IPS-20b (cell line): ENCODE results near the gene ZNF322.

ENCODE experiments used
- H3K27ac ChIP-seq: one replicate; pipeline ENCODE4 v1.5.1; 2013; ENCODE audit warnings: low read length
- H3K27me3 ChIP-seq: 2 replicates; pipeline ENCODE4 v1.6.1; 2013; ENCODE audit warnings: mild to moderate bottlenecking, low read length, inconsistent platforms; ENCODE audit not compliant: insufficient read depth
- H3K36me3 ChIP-seq: 2 replicates; pipeline ENCODE4 v1.6.1; 2013; ENCODE audit warnings: low read depth, mild to moderate bottlenecking, inconsistent platforms, low read length, moderate library complexity; ENCODE audit not compliant: insufficient read depth
- H3K4me1 ChIP-seq: 2 replicates; pipeline ENCODE4 v1.6.1; 2013; ENCODE audit warnings: mild to moderate bottlenecking, control low read depth, inconsistent platforms, low read length, moderate library complexity; ENCODE audit not compliant: insufficient read depth
- H3K4me3 ChIP-seq: 2 replicates; pipeline ENCODE4 v1.5.1; 2013; ENCODE audit warnings: mild to moderate bottlenecking, low read length, inconsistent platforms
- H3K9ac ChIP-seq: 2 replicates; pipeline ENCODE4 v1.6.1; 2013; ENCODE audit warnings: low read depth, mild to moderate bottlenecking, inconsistent platforms, low read length, moderate library complexity
- H3K9me3 ChIP-seq: 2 replicates; pipeline ENCODE4 v1.6.1; 2013; ENCODE audit warnings: mild to moderate bottlenecking, low read depth, low read length, inconsistent platforms; ENCODE audit not compliant: insufficient read depth

The ZNF322 gene

GRCh38 chr6:26611599-26611998 lies 47.9 kb downstream of the ZNF322 start:
- H3K4me1 ChIP-seq: no peaks in the 10 kb centered on the region
- H3K9me3 ChIP-seq: peaks cover 3% of the 10 kb centered on the region; the same call in 1 of the 2 replicates
- H3K36me3 ChIP-seq: no peaks in the 10 kb centered on the region
- H3K27ac ChIP-seq: no peak overlapping the region
- no peak overlapping the region for H3K4me3 ChIP-seq
- H3K27me3 ChIP-seq: peaks cover 67% of the 10 kb centered on the region
- H3K9ac ChIP-seq: no peak overlapping the region

GRCh38 chr6:26609463-26609862 lies 50.1 kb downstream of the ZNF322 start:
- no peaks in the 10 kb centered on the region for H3K9me3 ChIP-seq
- no peaks in the 10 kb centered on the region for H3K36me3 ChIP-seq
- H3K27me3 ChIP-seq: peaks cover 52% of the 10 kb centered on the region
- H3K27ac ChIP-seq: no peak overlapping the region
- no peak overlapping the region for H3K9ac ChIP-seq
- H3K4me3 ChIP-seq: no peak overlapping the region
- H3K4me1 ChIP-seq: no peaks in the 10 kb centered on the region

- Histone ChIP-seq H3K36me3 (no peaks in the 10 kb centered on the region), H3K4me1 (no peaks in the 10 kb centered on the region), H3K9me3 (no peaks in the 10 kb centered on the region), H3K9ac (no peak overlapping the region), H3K27ac (no peak overlapping the region), H3K4me3 (no peak overlapping the region; the same call in 1 of the 2 replicates), H3K27me3 (peaks cover 34% of the 10 kb centered on the region)
Observed at GRCh38 chr6:26607434-26608230, 51.9 kb downstream of the ZNF322 start.

- Histone ChIP-seq H3K36me3 (peaks cover 5% of the 10 kb centered on the region; the same call in 1 of the 2 replicates), H3K27me3 (peaks cover 6% of the 10 kb centered on the region), H3K4me1 (no peaks in the 10 kb centered on the region), H3K9ac (no peak overlapping the region), H3K9me3 (no peaks in the 10 kb centered on the region), H3K4me3 (no peak overlapping the region), H3K27ac (no peak overlapping the region)
Observed at GRCh38 chr6:26604797-26605196, 54.7 kb downstream of the ZNF322 start.

GRCh38 chr6:26604026-26604425 lies 55.5 kb downstream of the ZNF322 start:
- Histone ChIP-seq H3K9me3 (no peaks in the 10 kb centered on the region), H3K4me3 (no peak overlapping the region), H3K36me3 (peaks cover 11% of the 10 kb centered on the region; the same call in 1 of the 2 replicates), H3K4me1 (no peaks in the 10 kb centered on the region), H3K27me3 (no peaks in the 10 kb centered on the region; the same call in none of the 2 replicates), H3K9ac (no peak overlapping the region), H3K27ac (no peak overlapping the region)

- H3K36me3 ChIP-seq: peaks cover 19% of the 10 kb centered on the region
- H3K4me1 ChIP-seq: peaks cover 5% of the 10 kb centered on the region; the same call in 1 of the 2 replicates
- H3K27ac ChIP-seq: no peak overlapping the region
- H3K4me3 ChIP-seq: no peak overlapping the region
- H3K9me3 ChIP-seq: no peaks in the 10 kb centered on the region
- H3K27me3 ChIP-seq: no peaks in the 10 kb centered on the region; the same call in none of the 2 replicates
- H3K9ac ChIP-seq: no peak overlapping the region
Observed at GRCh38 chr6:26602262-26602661, 57.3 kb downstream of the ZNF322 start.

GRCh38 chr6:26600759-26601158 lies 58.8 kb downstream of the ZNF322 start:
- H3K27me3 ChIP-seq: no peaks in the 10 kb centered on the region; the same call in none of the 2 replicates
- no peak overlapping the region for H3K27ac ChIP-seq
- no peak overlapping the region for H3K4me3 ChIP-seq
- no peaks in the 10 kb centered on the region for H3K9me3 ChIP-seq
- H3K9ac ChIP-seq: no peak overlapping the region
- peaks cover 5% of the 10 kb centered on the region; the same call in 1 of the 2 replicates for H3K4me1 ChIP-seq
- H3K36me3 ChIP-seq: peaks cover 19% of the 10 kb centered on the region

GRCh38 chr6:26599591-26599990 lies 60.0 kb downstream of the ZNF322 start:
- Histone ChIP-seq H3K36me3 (peaks cover 19% of the 10 kb centered on the region), H3K4me1 (peaks cover 5% of the 10 kb centered on the region; the same call in 1 of the 2 replicates), H3K9me3 (no peaks in the 10 kb centered on the region), H3K27me3 (no peaks in the 10 kb centered on the region; the same call in 1 of the 2 replicates), H3K4me3 (no peak overlapping the region), H3K9ac (no peak overlapping the region), H3K27ac (no peak overlapping the region)

- no peaks in the 10 kb centered on the region for H3K9me3 ChIP-seq
- no peak overlapping the region for H3K4me3 ChIP-seq
- H3K9ac ChIP-seq: no peak overlapping the region
- peaks cover 19% of the 10 kb centered on the region for H3K36me3 ChIP-seq
- H3K4me1 ChIP-seq: peaks cover 5% of the 10 kb centered on the region; the same call in 1 of the 2 replicates
- H3K27me3 ChIP-seq: peaks cover 3% of the 10 kb centered on the region; the same call in 1 of the 2 replicates
- no peak overlapping the region for H3K27ac ChIP-seq
Observed at GRCh38 chr6:26599134-26599533, 60.4 kb downstream of the ZNF322 start.

- H3K9ac ChIP-seq: no peak overlapping the region
- no peak overlapping the region for H3K27ac ChIP-seq
- H3K27me3 ChIP-seq: peaks cover 6% of the 10 kb centered on the region; the same call in 1 of the 2 replicates
- no peaks in the 10 kb centered on the region for H3K9me3 ChIP-seq
- H3K36me3 ChIP-seq: peaks cover 19% of the 10 kb centered on the region
- H3K4me1 ChIP-seq: peaks cover 5% of the 10 kb centered on the region; the same call in 1 of the 2 replicates
- H3K4me3 ChIP-seq: peak overlapping the region; percentile 98; the same call in 1 of the 2 replicates
Observed at GRCh38 chr6:26598267-26598666, 61.3 kb downstream of the ZNF322 start.

GRCh38 chr6:26597821-26598220 lies 61.7 kb downstream of the ZNF322 start:
- Histone ChIP-seq H3K9ac (peak overlapping the region; percentile 93; the same call in 1 of the 2 replicates), H3K36me3 (peaks cover 19% of the 10 kb centered on the region), H3K27ac (no peak overlapping the region), H3K4me1 (peaks cover 5% of the 10 kb centered on the region; the same call in 1 of the 2 replicates), H3K9me3 (no peaks in the 10 kb centered on the region), H3K4me3 (peak overlapping the region; percentile 98), H3K27me3 (peaks cover 8% of the 10 kb centered on the region; the same call in 1 of the 2 replicates)

- peaks cover 5% of the 10 kb centered on the region; the same call in 1 of the 2 replicates for H3K4me1 ChIP-seq
- H3K27ac ChIP-seq: peak overlapping the region; percentile 6
Observed at GRCh38 chr6:26597389-26597766, 62.2 kb downstream of the ZNF322 start.

More at GRCh38 chr6:26597389-26597766, 62.2 kb downstream of the ZNF322 start:
- peak overlapping the region; percentile 98 for H3K4me3 ChIP-seq
- H3K9me3 ChIP-seq: no peaks in the 10 kb centered on the region
- peak overlapping the region; percentile 93; the same call in 1 of the 2 replicates for H3K9ac ChIP-seq
- H3K27me3 ChIP-seq: peaks cover 12% of the 10 kb centered on the region
- peaks cover 19% of the 10 kb centered on the region for H3K36me3 ChIP-seq
